Panc1 (cell line): ENCODE measurements around the gene PANX3.

ENCODE experiments used
- CTCF ChIP-seq: fragments of 450-650 bp; IDR thresholded peaks from 2 replicates; pipeline ENCODE4 v1.5.1; 2017; ENCODE audit warnings: mild to moderate bottlenecking
- POLR2AphosphoS5 ChIP-seq: IDR thresholded peaks from 2 replicates; pipeline ENCODE4 v1.6.1; 2012; ENCODE audit warnings: mild to moderate bottlenecking, low read depth, low read length, moderate library complexity
- REST ChIP-seq, 2 experiments: IDR thresholded peaks; 2 replicates each; pipeline ENCODE4 v1.6.1; 2011 to 2012; ENCODE audit warnings: low read depth in 2 of 2, control low read depth in 1 of 2, low read length in 1 of 2, mild to moderate bottlenecking in 1 of 2, moderate library complexity in 1 of 2; ENCODE audit not compliant: insufficient read depth in 1 of 2
- SIN3A ChIP-seq: IDR thresholded peaks from 2 replicates; pipeline ENCODE4 v1.6.1; 2012; ENCODE audit warnings: low read depth, mild to moderate bottlenecking, low read length, moderate library complexity, borderline replicate concordance; ENCODE audit not compliant: insufficient read depth

GRCh38 chr11:124584681-124585372 lies 26.4 kb upstream of the PANX3 start:
- TF ChIP-seq CTCF, result no peak
- TF ChIP-seq REST (IDR thresholded peaks at IDR 0.05; ENCODE audit: insufficient read depth in 1 of 2, low read depth in 2 of 2, low read length in 1 of 2), result no peak
- TF ChIP-seq POLR2AphosphoS5, result no peak
- TF ChIP-seq SIN3A, result no peak
